Effector memory CD8-positive, alpha-beta T cell (primary cell): ENCODE results near the gene LMAN1L.
A peak's percentile ranks its signal among the peaks of the same experiment; 100 is the strongest.

Experiments
- ATAC-seq: fragments of 150-1000 bp; cut with Tn5 transposase; replicated peaks from 2 replicates; pipeline ENCODE4 v1.10.0; 2021; ENCODE audit warnings: mild to moderate bottlenecking, moderate library complexity
- DNase-seq, 3 experiments: peaks; one replicate each; pipeline ENCODE4 v3.0.0; 2021
- H3K27ac Mint-ChIP-seq, 2 donors: one replicate each; pipeline ENCODE4 v1.8.0; 2022; ENCODE audit warnings: mild to moderate bottlenecking in 2 of 2, mixed read lengths in 2 of 2, moderate library complexity in 2 of 2
- H3K27me3 Mint-ChIP-seq, 2 donors: one replicate each; pipeline ENCODE4 v1.8.0; 2022; ENCODE audit warnings: mixed read lengths in 2 of 2
- H3K36me3 Mint-ChIP-seq: one replicate; pipeline ENCODE4 v1.8.0; 2022; ENCODE audit warnings: mild to moderate bottlenecking, moderate library complexity, mixed read lengths; ENCODE audit not compliant: insufficient read depth
- H3K4me1 Mint-ChIP-seq, 2 donors: one replicate each; pipeline ENCODE4 v1.8.0; 2022; ENCODE audit warnings: low read depth in 2 of 2, mixed read lengths in 2 of 2
- H3K4me3 Mint-ChIP-seq, 2 donors: one replicate each; pipeline ENCODE4 v1.8.0; 2022; ENCODE audit warnings: mild to moderate bottlenecking in 2 of 2, mixed read lengths in 2 of 2, moderate library complexity in 2 of 2
- H3K9me3 Mint-ChIP-seq, 2 donors: one replicate each; pipeline ENCODE4 v1.8.0; 2022; ENCODE audit warnings: mixed read lengths in 2 of 2

LMAN1L gene

GRCh38 chr15:74832826-74833225 is 20.2 kb downstream of the LMAN1L start:
- Mint-ChIP-seq H3K9me3 (no peaks in the 10 kb centered on the region), H3K4me1 (peaks cover 0 to 4% of the 10 kb centered on the region in 2 donors), H3K27me3 (peaks cover 6 to 28% of the 10 kb centered on the region in 2 donors), H3K36me3 (no peaks in the 10 kb centered on the region), H3K27ac (no peak overlapping the region), H3K4me3 (no peak overlapping the region)
- no peak for ATAC-seq
- no peak for DNase-seq

DNA sequence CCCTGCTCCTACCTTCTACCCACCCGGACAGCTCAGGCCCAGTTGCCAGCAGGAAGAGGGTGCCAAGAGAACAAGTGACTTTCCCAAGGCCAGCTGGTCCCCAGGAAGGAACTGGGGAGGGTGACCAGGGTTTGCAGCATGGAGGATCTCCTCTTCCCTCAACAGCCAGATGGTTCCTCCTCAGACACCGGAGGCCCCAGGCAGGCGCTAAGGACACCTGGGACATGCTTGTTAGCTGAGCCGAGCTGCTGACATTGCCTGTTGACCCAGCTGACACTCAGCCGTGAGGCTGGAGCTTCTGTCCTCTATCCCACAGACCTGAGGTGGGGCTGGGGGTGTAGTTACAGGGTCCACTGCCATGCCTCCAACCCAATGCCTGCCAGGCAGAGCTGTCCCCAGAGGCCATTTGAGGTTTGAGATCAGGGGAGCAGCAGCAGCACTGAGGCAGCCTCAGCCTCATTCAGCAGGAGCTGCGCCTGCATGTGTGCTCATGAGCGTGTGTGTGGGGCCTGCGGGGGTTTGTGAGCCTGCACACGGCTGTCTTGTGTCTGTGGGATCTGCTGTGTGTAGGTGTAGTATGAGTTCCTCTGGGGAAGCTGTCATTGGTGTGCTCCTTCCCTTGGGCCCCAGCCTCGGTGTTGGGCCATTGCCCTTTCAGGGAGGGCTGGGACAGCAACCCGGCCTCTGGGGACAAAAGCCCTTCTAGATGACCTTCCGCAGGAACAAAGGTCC is 20.9 kb downstream of the LMAN1L start:
- Mint-ChIP-seq H3K27me3 (peaks cover 0 to 21% of the 10 kb centered on the region in 2 donors), H3K4me3 (no peak overlapping the region), H3K9me3 (no peaks in the 10 kb centered on the region), H3K4me1 (peaks cover 0 to 4% of the 10 kb centered on the region in 2 donors), H3K36me3 (no peaks in the 10 kb centered on the region), H3K27ac (no peak overlapping the region)
- DNase-seq (no peak), ATAC-seq (no peak)

GRCh38 chr15:74835312-74835823 is 22.7 kb downstream of the LMAN1L start:
- Mint-ChIP-seq H3K4me3 (no peak overlapping the region), H3K9me3 (no peaks in the 10 kb centered on the region), H3K27ac (no peak overlapping the region), H3K36me3 (peaks cover 3% of the 10 kb centered on the region), H3K27me3 (peaks cover 0 to 5% of the 10 kb centered on the region in 2 donors), H3K4me1 (peaks cover 0 to 4% of the 10 kb centered on the region in 2 donors)
- ATAC-seq (peak; percentile 41), DNase-seq (peak in 2 of 3 experiments; percentile 24 to 39)

DNA sequence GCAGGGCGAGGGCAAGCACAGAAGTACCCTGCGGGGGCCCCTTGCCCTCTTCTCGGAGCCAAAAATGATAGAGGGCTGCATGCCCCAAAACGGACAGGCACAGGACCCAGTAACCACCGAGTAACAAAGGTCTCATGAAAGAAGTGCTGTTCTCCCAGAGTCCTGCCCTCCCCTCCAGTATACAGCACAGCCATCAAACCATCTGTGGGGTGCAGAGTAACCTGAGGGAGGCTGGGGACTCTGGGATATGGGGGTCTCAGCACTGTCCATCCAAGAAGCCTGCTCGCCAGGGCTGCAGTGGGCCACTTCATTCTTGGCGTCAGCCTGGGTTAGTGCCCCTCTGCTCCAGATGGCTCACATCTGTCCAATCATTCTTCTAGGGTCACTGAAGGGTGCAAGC is 24.2 kb downstream of the LMAN1L start:
- H3K36me3 Mint-ChIP-seq: peaks cover 7% of the 10 kb centered on the region
- H3K4me3 Mint-ChIP-seq: no peak overlapping the region
- ATAC-seq: no peak
- H3K9me3 Mint-ChIP-seq: no peaks in the 10 kb centered on the region
- no peak for DNase-seq
- peaks cover 10 to 16% of the 10 kb centered on the region in 2 donors for H3K4me1 Mint-ChIP-seq
- H3K27me3 Mint-ChIP-seq: no peaks in the 10 kb centered on the region
- peak overlapping the region in 1 of 2 donors; percentile 3 for H3K27ac Mint-ChIP-seq

- H3K36me3 Mint-ChIP-seq: peaks cover 7% of the 10 kb centered on the region
- no peaks in the 10 kb centered on the region for H3K27me3 Mint-ChIP-seq
- H3K27ac Mint-ChIP-seq: peak overlapping the region in 1 of 2 donors; percentile 35
- H3K4me1 Mint-ChIP-seq: peaks cover 17 to 19% of the 10 kb centered on the region in 2 donors
- no peak for ATAC-seq
- H3K4me3 Mint-ChIP-seq: no peak overlapping the region
- no peak for DNase-seq
- H3K9me3 Mint-ChIP-seq: no peaks in the 10 kb centered on the region
These were observed 25.0 kb downstream of the LMAN1L start for GRCh38 chr15:74837482-74838136.

DNA sequence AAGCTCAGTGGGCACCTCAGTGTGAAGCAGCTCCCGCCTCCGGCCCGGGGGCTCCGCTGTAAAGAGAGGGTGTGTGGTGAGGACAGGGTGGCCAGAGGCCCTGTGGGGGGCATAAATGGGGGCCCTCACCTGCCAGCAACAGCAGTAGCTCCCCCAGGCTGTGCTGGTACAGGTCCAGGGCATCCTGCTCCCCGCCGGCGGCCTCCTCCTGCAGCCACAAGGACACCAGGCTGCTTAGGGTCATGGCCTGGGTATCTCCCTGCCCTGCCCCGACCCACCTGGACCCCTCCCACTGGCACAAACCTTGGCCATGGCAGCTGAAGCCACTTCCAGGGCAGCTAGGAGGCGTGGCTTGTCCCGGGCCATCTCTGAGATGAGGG is 25.5 kb downstream of the LMAN1L start:
- Mint-ChIP-seq H3K4me3 (no peak overlapping the region), H3K36me3 (peaks cover 10% of the 10 kb centered on the region), H3K27me3 (no peaks in the 10 kb centered on the region), H3K4me1 (peaks cover 19% of the 10 kb centered on the region in 2 donors), H3K27ac (peak overlapping the region in 1 of 2 donors; percentile 35), H3K9me3 (no peaks in the 10 kb centered on the region)
- no peak for DNase-seq
- no peak for ATAC-seq

DNA sequence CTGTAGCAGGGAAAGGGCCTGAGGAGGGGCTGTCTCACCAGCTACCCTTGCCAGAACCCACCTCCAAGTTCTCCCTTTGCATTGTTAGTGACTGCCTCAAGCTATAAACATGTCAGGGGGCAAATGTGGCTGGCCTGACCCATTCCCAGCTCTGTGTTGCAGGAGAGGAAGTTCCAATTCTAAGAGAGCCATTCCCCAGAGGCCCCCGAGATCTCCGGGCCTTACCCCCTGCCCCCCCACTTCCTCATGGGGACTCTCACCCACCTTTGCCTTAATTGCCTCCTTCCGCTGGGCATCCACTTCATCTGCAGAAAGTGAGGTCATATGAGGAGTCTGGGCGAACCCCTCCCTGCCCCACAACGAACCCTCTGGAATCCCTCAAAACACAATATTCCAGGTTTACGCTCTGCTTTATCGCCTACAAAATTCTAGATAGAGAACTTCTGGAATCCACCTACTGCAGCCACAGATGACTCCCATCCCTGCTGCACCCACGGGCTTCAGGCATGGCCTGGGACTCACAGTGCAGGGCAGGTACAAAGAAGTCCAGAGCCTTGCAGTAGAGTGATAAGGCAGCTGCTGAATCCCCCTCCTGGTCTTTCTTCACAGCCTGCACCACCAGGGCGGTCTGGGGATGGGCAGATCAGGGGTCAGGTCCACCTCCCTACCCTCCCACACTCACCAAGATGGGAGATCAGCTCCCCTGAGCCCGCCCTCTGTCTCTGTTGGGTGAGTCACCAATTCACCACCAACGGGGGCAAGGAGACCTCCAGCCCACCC is 26.3 kb downstream of the LMAN1L start:
- H3K27me3 Mint-ChIP-seq: no peaks in the 10 kb centered on the region
- peaks cover 22 to 24% of the 10 kb centered on the region in 2 donors for H3K4me1 Mint-ChIP-seq
- H3K4me3 Mint-ChIP-seq: no peak overlapping the region
- ATAC-seq (no peak), DNase-seq (no peak)
- no peaks in the 10 kb centered on the region for H3K9me3 Mint-ChIP-seq
- H3K36me3 Mint-ChIP-seq: peaks cover 15% of the 10 kb centered on the region
- no peak overlapping the region for H3K27ac Mint-ChIP-seq

DNA sequence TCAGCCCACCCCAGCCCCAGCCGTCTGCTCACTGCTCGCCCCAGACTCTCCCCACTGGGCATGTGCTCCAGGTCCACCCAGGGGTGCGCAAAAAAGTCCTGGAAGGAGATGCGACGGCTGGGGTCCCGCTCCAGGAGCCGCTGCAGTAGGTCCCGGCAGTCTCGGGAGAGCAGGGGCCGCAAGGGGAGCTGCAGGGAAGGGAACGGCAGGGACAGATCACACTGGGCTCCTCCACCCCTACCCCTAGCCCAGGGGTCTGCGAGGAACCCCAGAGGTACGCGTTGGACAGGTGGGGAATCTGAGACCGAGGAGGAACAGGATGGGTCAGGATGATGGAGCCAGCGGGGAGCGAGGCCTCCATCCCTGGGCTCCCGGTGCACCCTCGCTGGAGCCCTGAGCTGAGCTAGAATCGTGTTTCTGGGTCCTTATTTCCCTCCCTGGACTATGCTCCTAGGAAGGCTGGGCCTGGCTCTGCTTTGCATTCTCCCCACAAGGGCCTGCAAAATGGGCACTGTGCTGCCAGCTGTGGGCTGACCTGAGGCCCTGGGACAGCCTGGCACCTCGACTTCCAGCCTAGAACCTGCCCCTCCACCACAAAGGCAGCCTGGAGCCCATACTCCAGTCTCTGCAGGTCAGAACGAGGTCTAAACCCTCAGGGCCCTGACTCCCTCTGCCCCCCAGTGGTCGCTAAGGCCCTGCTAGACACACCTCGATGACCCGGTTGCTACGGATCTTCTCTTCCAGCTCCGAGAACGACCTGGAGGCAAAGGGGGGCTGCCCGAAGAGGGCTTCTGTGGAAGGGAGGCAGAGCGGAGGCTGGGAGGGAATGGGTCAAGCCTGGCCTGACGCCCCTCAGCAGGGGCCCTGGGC is 27.1 kb downstream of the LMAN1L start:
- H3K4me3 Mint-ChIP-seq: peak overlapping the region in 1 of 2 donors; percentile 19
- peak overlapping the region in 1 of 2 donors; percentile 20 for H3K27ac Mint-ChIP-seq
- peaks cover 30 to 32% of the 10 kb centered on the region in 2 donors for H3K4me1 Mint-ChIP-seq
- no peaks in the 10 kb centered on the region for H3K27me3 Mint-ChIP-seq
- no peaks in the 10 kb centered on the region for H3K9me3 Mint-ChIP-seq
- peaks cover 22% of the 10 kb centered on the region for H3K36me3 Mint-ChIP-seq
- no peak for DNase-seq
- no peak for ATAC-seq

GRCh38 chr15:74840851-74841775 is 28.5 kb downstream of the LMAN1L start:
- Mint-ChIP-seq H3K9me3 (no peaks in the 10 kb centered on the region), H3K27ac (peak overlapping the region; percentile 36 to 62), H3K36me3 (peaks cover 33% of the 10 kb centered on the region), H3K4me1 (peaks cover 41 to 42% of the 10 kb centered on the region in 2 donors), H3K4me3 (peak overlapping the region in 1 of 2 donors; percentile 85), H3K27me3 (no peaks in the 10 kb centered on the region)
- ATAC-seq (no peak), DNase-seq (no peak)

GRCh38 chr15:74841891-74842373 is 29.3 kb downstream of the LMAN1L start:
- Mint-ChIP-seq H3K27ac (no peak overlapping the region), H3K27me3 (no peaks in the 10 kb centered on the region), H3K9me3 (no peaks in the 10 kb centered on the region), H3K4me1 (peaks cover 41 to 42% of the 10 kb centered on the region in 2 donors), H3K36me3 (peaks cover 38% of the 10 kb centered on the region), H3K4me3 (peak overlapping the region; percentile 83 to 85)
- no peak for ATAC-seq
- DNase-seq: no peak

DNA sequence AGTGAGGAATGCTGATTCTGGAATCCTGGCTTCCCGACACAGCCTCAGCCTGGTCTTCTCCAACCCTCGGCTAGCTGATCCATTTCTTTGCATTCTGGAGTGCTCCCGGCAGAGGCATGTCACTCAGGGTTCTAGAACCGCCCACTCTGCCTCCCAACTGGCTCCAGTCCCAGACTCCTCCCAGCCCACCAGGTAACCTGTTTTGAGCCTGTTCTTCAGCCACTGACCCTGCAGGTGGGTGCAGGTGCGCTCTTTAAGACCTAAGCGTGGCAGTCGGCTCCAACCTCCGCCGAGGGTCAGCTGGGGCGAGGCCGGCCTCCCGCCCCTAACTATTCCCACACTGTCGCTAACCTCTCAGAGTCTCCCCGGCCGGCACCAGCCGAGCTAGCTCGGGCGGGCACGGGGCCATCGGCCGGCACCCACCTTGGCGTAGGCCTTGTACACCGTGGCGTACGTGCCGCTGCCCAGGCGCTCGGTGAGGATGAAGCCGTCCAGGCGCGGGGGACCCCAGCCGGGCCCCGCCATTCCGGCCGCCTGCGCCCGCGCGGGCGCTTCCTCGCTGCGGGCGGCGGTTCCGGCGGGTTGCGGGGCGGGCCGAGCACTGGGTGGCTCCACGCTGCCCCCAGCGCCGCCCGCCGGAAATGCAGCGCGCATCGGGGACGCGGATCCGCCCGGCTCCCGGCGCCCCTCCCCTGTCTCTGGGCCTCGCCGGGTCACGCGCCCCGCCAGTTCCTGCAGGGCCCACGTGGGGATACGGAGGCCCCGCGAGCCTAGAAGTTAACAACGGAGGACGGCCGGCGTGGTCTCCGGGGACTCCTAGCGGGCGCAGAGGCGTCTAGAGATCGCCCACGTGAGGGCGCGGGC is 30.2 kb downstream of the LMAN1L start, which contains the start of gene ULK3:
Gene ULK3, minus strand, starts transcription at position 576 of the 864 bp plus-strand sequence. Its CDS starts 51 bp downstream, at position 525.
- Mint-ChIP-seq H3K27me3 (no peaks in the 10 kb centered on the region), H3K36me3 (peaks cover 43% of the 10 kb centered on the region), H3K27ac (peak within 1 kb of the TSS; percentile 84 to 90), H3K9me3 (no peaks in the 10 kb centered on the region), H3K4me3 (peak within 1 kb of the TSS; percentile 83 to 85), H3K4me1 (peaks cover 41 to 42% of the 10 kb centered on the region in 2 donors)
- peak; percentile 88 for ATAC-seq
- peak; percentile 92 to 95 (median 94) for DNase-seq
